DMS79 (cell line): ENCODE measurements around the gene RPS6KA3.
"Not testable (repeated sequence)": the region's sequence is repeated elsewhere in the genome, so short reads cannot be mapped to it uniquely, and the experiment has no call there.

Source experiments
- DNase-seq: peaks from one replicate; lab custom pipeline; 2025; lab: John Stamatoyannopoulos, UW

Gene RPS6KA3

DNA sequence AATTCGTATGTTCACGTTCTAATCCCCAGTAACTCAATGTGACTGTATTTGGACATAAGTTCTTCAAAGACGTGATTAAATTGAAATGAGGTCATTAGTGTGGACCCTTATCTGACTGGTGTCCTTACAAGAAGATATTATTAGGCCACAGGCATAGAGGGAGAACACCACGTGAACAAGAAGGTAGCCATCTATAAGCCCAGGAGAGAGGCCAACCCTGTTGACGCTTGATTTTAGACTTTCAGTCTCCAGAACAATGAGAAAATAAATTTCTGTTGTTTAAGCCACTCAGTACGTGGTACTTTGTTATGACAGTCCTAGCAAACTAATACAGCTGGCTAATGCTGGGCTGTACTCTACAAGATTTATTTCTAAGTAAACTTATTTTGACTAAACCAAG lies 123.6 kb downstream of the RPS6KA3 start:
- DNase-seq: no peak

DNA sequence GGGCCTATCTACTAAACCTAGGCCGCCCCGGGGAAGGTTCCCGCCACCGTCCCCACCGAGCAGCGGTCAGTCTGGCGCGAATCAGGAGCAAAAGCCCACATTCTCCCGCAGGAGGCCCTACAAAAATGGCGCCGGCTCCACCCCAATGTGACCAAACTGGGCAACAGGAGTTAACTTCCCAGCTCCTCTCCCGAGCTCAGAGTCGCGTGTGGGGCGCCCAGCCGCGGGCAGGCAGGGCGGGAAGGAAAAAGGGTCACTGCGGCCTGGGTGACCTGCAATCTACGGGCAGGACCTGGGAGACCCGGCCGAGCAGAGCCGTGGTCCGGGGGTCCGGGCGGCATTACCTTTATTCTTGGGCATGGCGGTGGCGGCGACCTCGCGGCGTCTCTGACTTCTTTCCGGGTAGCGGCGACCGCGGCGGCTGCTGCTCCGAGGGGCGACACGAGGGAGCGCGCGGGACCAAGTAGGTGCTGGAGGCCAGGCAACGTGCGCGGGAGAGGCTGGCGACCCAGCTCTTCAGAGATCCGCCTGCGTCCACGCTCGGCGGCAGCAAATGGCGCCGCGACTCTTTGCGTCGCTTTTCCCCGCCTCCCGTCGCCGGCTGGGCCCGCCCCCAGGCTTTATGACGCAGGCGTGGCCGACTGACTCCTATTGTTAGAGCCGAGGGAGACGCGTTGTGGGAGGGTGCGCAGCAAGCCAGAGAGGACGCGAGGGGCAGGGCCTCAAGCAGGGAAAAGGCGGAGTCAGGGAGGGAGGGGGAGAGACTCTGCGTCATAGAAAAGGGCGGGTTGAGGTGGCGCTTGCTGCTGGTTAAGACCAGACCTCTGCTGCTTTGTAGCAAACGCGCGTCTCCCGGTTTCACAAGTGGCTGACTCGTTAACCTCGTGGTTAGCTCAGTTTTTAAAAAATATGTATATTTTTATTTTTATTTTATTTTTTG lies 125.2 kb downstream of the RPS6KA3 start, which contains the start of gene EIF1AX:
Gene EIF1AX, minus strand, starts transcription at position 558 of the 940 bp plus-strand sequence. Its CDS starts 198 bp downstream, at position 360.
- peak; percentile 72 for DNase-seq

DNA sequence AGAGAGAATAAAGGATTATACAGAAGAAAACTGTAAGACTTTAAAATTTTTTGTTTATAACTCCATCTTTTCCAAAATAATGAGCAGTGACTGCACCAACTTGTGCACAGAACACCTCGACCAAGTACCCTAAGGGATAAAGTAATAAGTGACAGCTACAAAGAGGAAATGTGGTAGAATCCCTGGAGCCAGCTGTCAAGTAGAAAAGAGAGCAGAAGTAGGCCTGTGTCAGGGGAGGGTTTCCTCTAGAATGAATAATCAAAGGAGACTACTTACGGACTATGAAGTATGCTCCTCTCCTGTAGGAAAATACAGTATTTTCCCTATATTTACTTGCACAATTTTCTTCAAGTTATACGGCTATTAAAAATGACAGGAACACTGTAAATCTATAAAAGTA lies 126.3 kb downstream of the RPS6KA3 start:
- DNase-seq: no peak

DNA sequence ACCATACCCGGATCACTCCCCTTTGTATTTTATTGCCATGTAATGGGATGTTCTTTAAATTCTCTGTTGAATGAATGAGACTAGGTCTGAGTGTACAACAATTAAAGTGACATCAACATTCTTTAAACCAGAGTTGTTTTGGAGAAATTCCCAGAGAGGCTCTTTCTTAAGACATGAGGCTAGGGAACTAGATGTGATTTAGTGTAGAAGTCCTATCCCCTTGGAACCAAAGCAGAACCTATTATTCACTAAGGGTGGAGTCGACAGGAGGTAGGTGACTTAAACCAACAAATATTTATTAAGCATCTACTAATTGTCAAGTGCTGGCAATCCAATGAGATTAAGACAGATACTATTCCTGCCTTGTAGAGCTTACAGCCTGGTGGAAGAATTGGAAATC lies 126.7 kb downstream of the RPS6KA3 start:
- no peak for DNase-seq

DNA sequence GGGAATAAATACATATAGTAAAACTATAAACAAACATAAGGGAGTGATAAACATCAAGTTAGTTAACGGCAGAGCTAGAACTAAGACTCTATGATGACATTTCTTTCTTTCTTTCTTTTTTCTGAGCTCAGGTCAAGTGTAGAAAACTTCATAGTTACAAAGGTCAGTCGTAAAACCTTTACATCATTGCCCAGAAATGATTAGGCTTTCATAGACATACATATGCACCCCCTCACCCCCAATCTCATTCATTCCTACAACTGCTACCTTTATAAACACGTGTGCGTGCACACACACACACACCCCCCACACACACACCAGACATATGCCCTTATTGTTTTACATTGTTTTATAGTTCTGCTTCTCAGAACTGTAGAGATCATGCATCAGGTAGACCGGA lies 130.8 kb downstream of the RPS6KA3 start:
- no peak for DNase-seq

DNA sequence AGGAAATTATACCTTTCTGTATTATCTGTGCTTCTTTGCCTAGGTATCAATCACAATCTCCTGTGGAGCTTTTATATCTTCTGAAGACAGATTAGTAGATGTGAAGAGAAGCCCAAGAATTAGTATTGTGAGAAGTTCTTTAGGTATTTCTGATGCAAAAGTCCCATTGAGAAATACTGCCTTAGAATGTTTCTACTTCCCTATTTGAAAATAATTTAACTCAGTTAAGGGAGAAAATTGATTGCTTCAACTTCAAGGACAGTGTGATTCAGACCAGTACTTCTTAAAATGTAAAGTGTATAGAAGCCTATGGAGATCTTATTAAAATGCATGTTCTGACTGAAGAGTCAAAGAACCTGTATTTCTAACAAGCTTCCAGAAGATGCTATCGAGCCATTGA lies 134.0 kb downstream of the RPS6KA3 start:
- no peak for DNase-seq

DNA sequence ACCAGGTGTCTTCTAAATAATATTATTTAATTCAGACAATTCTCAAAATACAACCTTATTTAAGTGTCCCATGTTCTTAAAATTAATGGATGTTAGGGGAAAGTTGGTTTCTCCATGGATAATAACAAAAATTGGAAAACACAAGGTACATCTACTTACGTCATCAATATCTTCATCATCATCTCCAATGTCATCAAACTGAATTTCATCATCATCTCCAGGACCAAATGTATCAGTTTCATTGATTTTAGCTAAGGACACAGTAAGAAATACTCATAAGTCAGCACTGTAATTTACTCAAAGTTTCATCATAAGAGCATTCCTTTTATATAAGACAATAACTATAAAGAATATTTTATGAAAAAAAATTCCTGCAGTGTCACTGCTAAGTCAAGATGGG lies 136.4 kb downstream of the RPS6KA3 start:
- no peak for DNase-seq

DNA sequence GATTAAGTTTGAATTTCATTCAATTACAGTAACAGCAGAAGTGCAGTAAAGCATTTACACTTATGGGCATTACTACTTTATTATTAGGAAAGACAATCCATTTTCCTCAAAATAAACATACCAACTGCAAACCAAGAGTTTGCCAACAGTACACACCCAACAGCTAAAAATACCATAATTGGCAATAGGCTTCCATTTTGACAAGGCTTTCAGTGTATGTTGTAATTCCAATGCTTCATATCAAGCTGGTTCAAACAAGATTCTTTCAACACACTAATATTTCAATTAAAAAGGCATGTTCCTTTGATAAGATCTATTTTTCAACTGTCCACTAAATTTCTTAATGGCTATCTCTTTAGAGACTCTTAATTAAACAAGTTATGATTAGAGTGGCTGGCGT lies 137.2 kb downstream of the RPS6KA3 start:
- DNase-seq: no peak

DNA sequence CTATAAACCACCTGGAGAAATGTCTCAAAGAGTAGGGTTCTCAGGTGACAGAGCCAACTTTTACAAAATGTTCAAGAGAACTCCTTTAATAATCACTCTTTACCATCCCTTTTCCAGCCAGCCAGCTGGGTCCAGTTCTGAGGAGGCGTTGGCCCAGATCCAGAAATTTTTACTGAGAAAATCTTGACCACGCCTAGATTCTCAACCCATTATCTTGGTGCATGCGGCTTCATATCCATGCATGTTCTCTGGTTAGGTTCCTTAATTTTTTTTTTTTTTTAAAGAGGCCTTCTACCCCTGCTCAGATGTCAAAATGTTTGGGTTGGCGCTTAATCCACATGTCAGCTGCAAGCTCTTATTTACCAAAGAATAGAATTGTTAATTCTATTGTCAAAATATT lies 138.0 kb downstream of the RPS6KA3 start:
- DNase-seq: no peak

DNA sequence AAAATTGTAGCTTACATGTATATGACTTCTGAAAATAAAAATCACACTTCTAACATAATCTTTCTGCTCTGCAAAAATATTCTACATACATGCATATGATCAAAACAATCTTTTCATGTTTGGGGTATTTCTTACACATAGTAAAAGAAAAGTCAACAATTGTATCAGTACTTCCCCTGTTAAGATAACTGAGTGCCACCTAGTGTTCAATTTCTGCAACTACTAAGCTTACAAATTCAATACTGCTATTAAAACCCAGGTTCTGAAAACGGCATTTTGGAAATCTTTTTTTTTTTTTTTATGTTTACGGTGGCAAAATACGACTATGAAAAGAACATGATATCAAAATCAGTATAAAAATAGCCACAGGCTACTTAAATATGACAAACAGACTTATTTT lies 139.3 kb downstream of the RPS6KA3 start:
- not testable (repeated sequence) for DNase-seq

DNA sequence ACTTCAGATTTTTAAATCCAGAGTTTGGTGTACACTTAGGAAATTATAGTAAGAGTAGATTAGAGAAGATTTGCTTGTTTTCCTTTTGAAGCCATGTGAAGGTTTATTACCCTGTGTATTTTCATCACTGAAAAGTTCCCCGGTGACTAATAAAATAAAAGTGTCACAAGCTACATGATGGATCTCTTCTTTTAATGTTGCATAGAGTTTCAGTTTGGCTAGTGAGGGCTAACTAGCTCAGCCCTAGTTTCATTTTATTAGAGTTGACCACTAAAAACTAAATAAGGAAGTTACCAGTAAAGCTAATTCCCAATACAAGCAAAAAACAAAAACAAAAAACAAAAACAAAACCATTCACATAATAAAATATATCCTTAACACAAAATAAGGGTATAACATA lies 139.9 kb downstream of the RPS6KA3 start:
- not testable (repeated sequence) for DNase-seq

DNA sequence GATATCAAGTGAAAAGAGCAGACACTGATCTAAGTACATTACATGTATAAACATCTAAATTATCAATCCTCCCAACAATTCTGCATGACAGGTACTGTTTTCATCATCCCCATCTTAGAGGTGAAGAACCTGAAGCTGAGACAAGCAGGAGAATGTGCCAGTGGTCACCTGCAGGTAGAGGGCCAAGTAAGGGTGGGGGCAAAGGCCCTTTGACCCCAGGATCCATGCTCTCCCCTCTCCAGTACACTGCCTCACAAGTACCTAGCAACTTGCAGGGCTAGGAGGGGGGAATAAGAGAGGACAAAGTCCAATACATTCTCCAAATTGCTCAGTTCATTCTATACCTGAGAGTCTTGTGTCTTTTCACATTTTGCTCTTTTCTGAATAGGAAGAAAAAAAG lies 141.7 kb downstream of the RPS6KA3 start:
- no peak for DNase-seq

DNA sequence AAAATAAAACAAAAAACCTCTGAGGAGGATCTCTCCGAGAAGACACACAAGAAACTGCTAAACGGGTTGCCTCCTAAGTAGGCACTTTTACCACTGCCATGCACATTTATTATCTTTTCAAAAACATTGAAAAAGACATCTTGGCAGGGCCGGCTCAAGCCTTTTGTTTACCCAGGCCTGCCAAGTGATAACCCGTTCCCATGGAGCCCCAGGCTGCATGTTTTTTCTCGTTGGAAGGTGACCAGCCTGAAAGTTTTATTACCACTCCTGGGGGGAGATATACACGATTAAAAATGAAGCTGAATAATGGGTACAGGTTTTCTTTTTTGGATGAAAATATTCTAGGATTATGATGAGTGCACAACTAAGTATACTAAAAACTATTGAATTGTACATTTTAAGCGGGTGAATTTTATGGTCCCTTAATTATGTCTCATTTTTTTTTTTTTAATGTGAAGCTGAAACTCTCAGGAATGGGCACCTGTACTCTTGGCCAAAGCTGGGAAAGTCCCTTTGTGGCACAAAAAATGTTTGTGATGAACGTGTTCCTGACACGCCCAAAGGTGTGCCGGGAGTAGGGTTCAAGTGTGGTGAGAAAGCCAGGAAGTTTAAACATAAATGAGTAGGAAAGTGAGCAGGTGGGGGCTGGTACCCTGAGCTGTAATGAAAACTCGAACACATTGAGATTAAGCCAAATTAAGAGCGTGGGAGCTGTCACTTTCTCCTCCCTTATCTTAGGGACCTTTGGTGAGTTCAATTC lies 148.5 kb downstream of the RPS6KA3 start:
- DNase-seq: no peak

DNA sequence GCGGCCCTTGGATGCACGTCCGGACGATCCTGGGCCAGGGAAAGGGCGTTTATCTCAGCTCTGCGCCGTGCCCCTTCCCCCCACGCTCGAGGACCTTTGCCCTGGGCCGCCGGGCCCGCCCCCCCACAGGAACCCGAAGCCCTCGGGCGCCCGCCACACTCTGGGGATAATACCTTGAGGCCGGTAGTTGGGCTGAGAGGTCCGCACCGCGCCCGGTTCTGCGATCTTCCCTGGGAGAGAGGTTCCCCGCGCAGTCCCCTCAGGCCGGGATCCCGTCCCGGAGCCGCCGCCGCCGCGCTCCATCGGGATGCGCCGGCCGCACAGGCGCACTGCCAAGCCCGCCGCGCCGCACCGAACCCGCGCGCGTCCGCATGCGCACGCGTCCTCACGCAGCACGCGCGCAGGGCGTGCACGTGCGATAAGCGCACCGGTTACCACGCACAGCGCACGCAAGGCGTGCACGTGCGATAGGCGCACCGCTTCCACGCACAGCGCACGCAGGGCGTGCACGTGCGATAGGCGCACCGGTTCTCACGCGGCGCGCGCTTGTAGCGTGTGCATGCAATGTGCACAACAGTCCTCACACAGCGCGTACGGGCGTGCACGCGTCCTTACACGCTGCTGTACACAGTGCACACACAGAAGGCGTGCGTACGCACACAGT lies 150.0 kb downstream of the RPS6KA3 start, which contains the start of gene MAP7D2:
Gene MAP7D2, minus strand, starts transcription at position 331 of the 664 bp plus-strand sequence. Its CDS starts 28 bp downstream, at position 303.
- DNase-seq: no peak

DNA sequence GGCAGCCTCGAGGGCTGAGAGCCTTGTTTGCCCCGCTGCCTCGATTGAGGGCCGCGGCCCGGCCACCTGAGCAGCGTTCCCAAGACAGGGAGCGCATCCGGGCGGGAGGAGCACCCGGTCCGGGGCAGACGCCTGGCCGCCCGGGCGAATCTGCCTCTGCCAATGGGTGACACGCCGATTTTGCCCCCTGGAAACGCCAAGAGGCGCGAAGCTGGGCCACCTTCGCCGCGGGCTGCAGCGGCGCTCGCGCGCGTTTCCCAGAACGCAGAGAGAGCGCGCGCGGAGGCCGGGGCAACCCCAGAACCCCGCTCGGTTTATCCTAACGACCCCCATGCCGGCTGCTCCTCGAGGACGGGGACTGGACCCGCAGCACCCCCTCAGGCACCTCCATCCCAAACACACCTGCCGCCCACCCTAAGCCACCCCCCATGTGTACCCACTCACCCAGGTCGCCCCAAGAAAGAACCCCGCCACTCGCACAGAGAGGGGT lies 150.6 kb downstream of the RPS6KA3 start:
- no peak for DNase-seq

DNA sequence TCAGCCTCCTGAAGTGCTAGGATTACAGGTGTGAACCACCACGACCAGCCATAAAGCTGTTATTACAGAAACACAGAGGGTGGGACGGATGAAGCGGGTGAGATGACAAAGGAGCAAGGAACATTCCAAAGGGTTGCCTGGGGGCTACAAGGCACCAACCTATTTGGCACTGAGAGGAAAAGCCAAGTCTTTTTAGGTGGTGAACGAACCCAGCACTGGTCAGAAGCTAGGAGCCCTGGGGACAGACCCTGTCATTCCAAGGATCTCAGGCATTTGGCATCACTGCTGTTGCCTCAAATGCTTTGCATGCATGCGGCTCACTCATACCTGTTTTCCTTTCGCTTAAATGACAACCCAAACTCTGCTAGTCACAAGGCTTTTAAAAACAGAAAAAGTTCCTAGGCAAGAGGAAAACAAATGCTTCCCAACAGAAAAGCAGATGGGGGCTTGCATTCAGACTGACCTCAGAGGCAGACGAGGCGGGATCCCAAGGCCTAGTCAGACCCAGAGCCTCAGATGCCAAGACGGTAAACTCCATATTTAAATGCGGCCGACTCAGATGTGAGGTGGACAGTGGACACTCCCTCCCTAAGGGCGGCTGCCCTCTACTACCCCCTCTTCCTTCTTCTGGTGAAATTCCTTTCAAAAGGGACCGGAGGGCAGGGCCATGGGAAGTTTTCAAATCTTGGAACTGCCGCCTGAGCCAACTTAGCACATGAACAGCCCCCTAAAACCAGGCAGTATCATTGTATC lies 154.5 kb downstream of the RPS6KA3 start:
- no peak for DNase-seq

DNA sequence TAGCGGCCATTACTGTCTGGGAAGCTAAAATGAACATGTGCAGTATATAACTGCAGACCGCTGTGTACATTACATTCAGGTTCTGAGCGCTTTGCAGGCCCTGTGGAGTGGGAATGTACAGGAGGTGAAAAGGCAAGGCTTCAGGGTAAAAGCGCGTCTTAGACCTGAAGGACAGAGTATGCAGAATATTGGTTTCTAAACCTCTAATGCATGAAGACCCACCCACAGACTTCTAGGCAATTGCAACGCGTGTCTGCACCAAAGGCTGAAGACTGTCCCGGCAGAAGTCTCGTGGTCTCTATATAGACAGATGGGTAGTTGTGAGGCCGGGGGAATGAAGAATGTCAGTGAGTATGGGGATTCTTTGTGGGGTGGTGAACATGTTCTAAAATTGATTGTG lies 155.4 kb downstream of the RPS6KA3 start:
- no peak for DNase-seq

DNA sequence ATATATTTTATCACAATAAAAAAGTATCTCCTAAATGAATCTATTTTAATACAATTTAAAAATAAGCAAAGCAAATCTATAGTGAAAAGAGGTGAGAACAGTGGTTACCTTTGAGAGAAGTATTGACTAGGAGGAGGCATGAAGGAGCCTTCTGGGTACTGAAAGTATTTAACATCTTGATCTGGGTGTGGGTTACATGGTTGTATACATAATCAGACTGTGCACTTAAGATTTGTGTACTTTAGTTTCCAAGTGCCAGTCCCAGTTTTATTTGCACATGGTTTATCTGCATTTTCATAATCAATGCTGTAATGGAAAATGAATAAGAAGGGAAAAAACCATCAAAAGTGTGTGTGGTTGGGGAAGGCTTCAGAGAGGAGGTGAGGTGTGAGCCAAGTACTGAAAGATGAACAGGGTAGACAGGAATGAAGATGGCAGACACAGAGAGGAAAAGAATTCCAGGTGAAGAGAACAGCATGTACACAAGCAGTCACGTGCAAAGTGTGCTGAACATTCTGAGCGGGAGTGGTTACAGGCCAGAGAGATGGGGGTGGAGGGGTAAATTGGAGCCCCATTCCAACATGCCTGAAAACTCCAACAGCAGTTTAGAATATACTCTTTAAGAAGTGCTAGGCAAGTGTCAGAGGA lies 164.7 kb downstream of the RPS6KA3 start:
- no peak for DNase-seq
